GM12801 (cell line): ENCODE data around the gene PDPN.

Source experiments
- CTCF ChIP-seq: IDR thresholded peaks from one replicate; pipeline ENCODE4 v1.5.1; 2011; ENCODE audit warnings: control low read depth; ENCODE audit not compliant: insufficient read length; ENCODE audit errors: extremely low read depth

The PDPN gene

GRCh38 chr1:13582713-13583443 is 754 bp upstream of the PDPN start:
- TF ChIP-seq CTCF, result no peak

- TF ChIP-seq CTCF, result no peak
Measured at GRCh38 chr1:13583966-13584791, 547 bp downstream of the PDPN start.

GRCh38 chr1:13584876-13585611 is 1.4 kb downstream of the PDPN start:
- no peak for TF ChIP-seq CTCF

- no peak for TF ChIP-seq CTCF
Measured at GRCh38 chr1:13585612-13585991, 2.0 kb downstream of the PDPN start.

- no peak for TF ChIP-seq CTCF
Measured at GRCh38 chr1:13586001-13586400, 2.4 kb downstream of the PDPN start.

- no peak for TF ChIP-seq CTCF
Measured at GRCh38 chr1:13587256-13588030, 3.8 kb downstream of the PDPN start.
